ENCODE measurements around the gene NFIA.

Gene NFIA

DNA sequence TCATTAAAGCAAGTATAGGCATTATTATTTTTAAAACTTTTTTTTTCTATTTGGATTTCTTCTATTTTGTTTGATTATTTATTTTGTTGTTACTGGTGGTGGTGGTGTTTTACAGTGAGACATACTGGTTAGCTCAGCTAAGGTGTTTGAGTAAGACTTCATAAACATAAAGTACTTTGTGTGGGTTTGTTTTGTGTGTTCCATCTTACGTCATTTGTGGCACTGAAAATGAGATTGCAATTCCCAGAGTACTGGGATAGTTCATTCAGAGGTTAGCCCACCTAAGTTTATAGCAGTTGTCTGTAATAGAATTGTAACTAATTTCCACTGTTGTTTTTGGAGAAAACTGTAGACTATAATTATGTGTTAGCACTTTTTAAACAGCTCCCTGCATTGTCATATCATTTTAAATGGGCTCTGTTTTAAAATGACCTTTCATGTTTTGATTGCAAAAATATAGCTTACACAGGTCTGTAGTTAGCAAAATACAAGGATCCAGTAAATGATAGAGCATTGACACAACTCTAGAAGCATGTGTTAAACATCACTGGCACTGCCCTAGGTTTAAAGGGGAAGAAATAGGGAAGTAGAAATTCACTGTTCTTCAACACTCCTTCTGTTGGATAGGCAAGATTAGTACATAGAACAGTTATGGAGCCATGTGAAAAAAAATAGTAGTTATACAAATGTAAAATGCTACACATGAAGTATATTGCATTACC is 171.7 kb downstream of the NFIA start:
- peak; percentile 34 to 66 for DNase-seq (ENCODE audit: low read depth in 2 of 2)
- no peak for TF ChIP-seq CTCF (IDR thresholded peaks at IDR 0.05; ENCODE audit: low read depth, low read length)
- H3K4me3 ChIP-seq (replicated peaks in 1 of 2; ENCODE audit: low read depth in 2 of 2, low read length in 2 of 2): peak overlapping the region in 1 of 2 donors; percentile 52

GRCh38 chr1:61254634-61255357 is 172.4 kb downstream of the NFIA start:
- peak; percentile 82 to 86 for DNase-seq (ENCODE audit: low read depth in 2 of 2)
- no peak for TF ChIP-seq CTCF (IDR thresholded peaks at IDR 0.05; ENCODE audit: low read depth, low read length)
- peak overlapping the region; percentile 32 to 52 for H3K4me3 ChIP-seq (replicated peaks in 1 of 2; ENCODE audit: low read depth in 2 of 2, low read length in 2 of 2)

GRCh38 chr1:61255358-61255703 is 173.0 kb downstream of the NFIA start:
- H3K4me3 ChIP-seq (replicated peaks in 1 of 2; ENCODE audit: low read depth in 2 of 2, low read length in 2 of 2): peak overlapping the region in 1 of 2 donors; percentile 52
- peak in 1 of 2 donors; percentile 57 for DNase-seq (ENCODE audit: low read depth in 2 of 2)
- TF ChIP-seq CTCF (IDR thresholded peaks at IDR 0.05; ENCODE audit: low read depth, low read length): no peak

- TF ChIP-seq CTCF (IDR thresholded peaks at IDR 0.05; ENCODE audit: low read depth, low read length): no peak
- H3K4me3 ChIP-seq (replicated peaks in 1 of 2; ENCODE audit: low read depth in 2 of 2, low read length in 2 of 2): no peak overlapping the region
- DNase-seq (ENCODE audit: low read depth in 2 of 2): peak in 1 of 2 donors; percentile 64
Measured at GRCh38 chr1:61259379-61260148, 177.2 kb downstream of the NFIA start.

- H3K4me3 ChIP-seq (replicated peaks in 1 of 2; ENCODE audit: low read depth in 2 of 2, low read length in 2 of 2): no peak overlapping the region
- TF ChIP-seq CTCF (IDR thresholded peaks at IDR 0.05; ENCODE audit: low read depth, low read length): no peak
- no peak for DNase-seq (ENCODE audit: low read depth in 2 of 2)
Measured at GRCh38 chr1:61260171-61260570, 177.8 kb downstream of the NFIA start.

GRCh38 chr1:61261595-61261994 is 179.2 kb downstream of the NFIA start:
- DNase-seq (ENCODE audit: low read depth in 2 of 2): peak in 1 of 2 donors; percentile 44
- H3K4me3 ChIP-seq (replicated peaks in 1 of 2; ENCODE audit: low read depth in 2 of 2, low read length in 2 of 2): no peak overlapping the region
- TF ChIP-seq CTCF (IDR thresholded peaks at IDR 0.05; ENCODE audit: low read depth, low read length): no peak
